Testis (tissue), 3 donors: ENCODE results near the gene NFE2. TPM values are rescaled to one million over a fixed set of nuclear protein-coding genes. Genes with fewer than 3 reads are reported as not detected.

Source experiments
- DNase-seq: peaks from one replicate; pipeline ENCODE4 v3.0.0-alpha.2; 2019
- H3K27ac ChIP-seq, 2 donors: fragments of 200-600 bp; sonication (generic); one replicate each; pipeline ENCODE4 v1.5.1; 2019
- H3K27me3 ChIP-seq: fragments of 200-600 bp; sonication (generic); one replicate; pipeline ENCODE4 v1.5.1; 2019
- H3K36me3 ChIP-seq: fragments of 200-600 bp; sonication (generic); one replicate; pipeline ENCODE4 v1.5.1; 2017; ENCODE audit warnings: low read depth; ENCODE audit errors: missing control alignments
- H3K4me1 ChIP-seq: fragments of 200-600 bp; sonication (generic); one replicate; pipeline ENCODE4 v1.5.1; 2019
- H3K4me3 ChIP-seq, 2 donors: fragments of 200-600 bp; sonication (generic); one replicate each; pipeline ENCODE4 v1.5.1; 2017 to 2019
- H3K9me3 ChIP-seq: fragments of 200-600 bp; sonication (generic); one replicate; pipeline ENCODE4 v1.5.1; 2017
- POLR2A ChIP-seq: fragments of 450-650 bp; IDR thresholded peaks from one replicate; pipeline ENCODE4 v1.6.1; 2017; ENCODE audit warnings: antibody characterized with exemption, mild to moderate bottlenecking, moderate library complexity
- WGBS, 2 donors: methylation state at CpG; one replicate each; pipeline ENCODE4 v1.1.5; 2018; 5-methylcytosine and 5-hydroxymethylcytosine counted together
- intact Hi-C: fragments of 100-400 bp; cut with DNase I; formaldehyde crosslinking; loops from one replicate; pipeline ENCODE4 v1.15.1; 2023; ENCODE audit warnings: low total_unique reads
- polyA plus RNA-seq: library from polyadenylated mRNA; stranded (reverse); fragments of 350-450 nt; fragmentation: Illumina TruSeq; extraction: RNeasy Lipid Tissue Mini Kit (QIAGEN cat#74804); gene quantifications from one replicate; pipeline ENCODE4 v1.2.3, GENCODE V29; 2014; ENCODE audit warnings: low read depth, low replicate concordance; ENCODE audit not compliant: insufficient read depth
- total RNA-seq, 2 donors: library from RNA; depleted of rRNA; stranded (reverse); fragments of >200 nt; gene quantifications; one replicate each; pipeline ENCODE4 v1.2.3, GENCODE V29; 2016
- TF ChIP-seq, protein P1 (sequence below), 3 experiments: fragments of 450-650 bp in 2 of 3; fragments of 200-600 bp in 1 of 3; sonication (generic) in 1 of 3; IDR thresholded peaks; one replicate each; pipeline ENCODE4 v1.5.1; 2016 to 2019; ENCODE audit warnings: antibody characterized with exemption in 3 of 3, mild to moderate bottlenecking in 2 of 3, moderate library complexity in 1 of 3

Gene NFE2
- total and polyA plus RNA-seq, 3 donors from 2014 or later, result 0.94 to 2.6 (median 1.9) TPM

DNA sequence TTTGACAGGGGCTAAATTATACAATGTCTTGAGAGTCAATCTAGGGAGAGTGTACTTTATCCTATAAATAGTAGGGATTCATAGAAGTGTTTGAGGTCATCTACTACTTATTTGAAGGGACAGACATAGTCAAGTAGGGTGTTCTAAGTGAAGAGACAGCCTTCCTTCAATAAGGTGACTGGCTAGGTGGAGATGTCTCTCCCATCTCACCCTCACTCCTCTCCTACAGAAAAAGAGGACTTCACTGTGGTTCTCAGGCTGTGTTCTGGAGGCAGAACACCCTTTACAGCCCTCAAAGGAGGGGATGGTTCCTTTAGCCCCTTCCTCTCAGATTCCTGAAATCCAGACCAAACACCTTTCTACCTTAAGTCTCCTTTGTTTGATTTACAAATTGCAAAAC, 2.8 kb upstream of the NFE2 start:
- no peaks in the 10 kb centered on the region for H3K4me1 ChIP-seq
- H3K4me3 ChIP-seq, result no peak overlapping the region
- no peaks in the 10 kb centered on the region for H3K9me3 ChIP-seq
- H3K36me3 ChIP-seq, result no peaks in the 10 kb centered on the region
- H3K27ac ChIP-seq, result no peak overlapping the region
- H3K27me3 ChIP-seq, result no peaks in the 10 kb centered on the region
- DNase-seq, result no peak
- TF ChIP-seq POLR2A, result no peak
- TF ChIP-seq, protein P1, sequence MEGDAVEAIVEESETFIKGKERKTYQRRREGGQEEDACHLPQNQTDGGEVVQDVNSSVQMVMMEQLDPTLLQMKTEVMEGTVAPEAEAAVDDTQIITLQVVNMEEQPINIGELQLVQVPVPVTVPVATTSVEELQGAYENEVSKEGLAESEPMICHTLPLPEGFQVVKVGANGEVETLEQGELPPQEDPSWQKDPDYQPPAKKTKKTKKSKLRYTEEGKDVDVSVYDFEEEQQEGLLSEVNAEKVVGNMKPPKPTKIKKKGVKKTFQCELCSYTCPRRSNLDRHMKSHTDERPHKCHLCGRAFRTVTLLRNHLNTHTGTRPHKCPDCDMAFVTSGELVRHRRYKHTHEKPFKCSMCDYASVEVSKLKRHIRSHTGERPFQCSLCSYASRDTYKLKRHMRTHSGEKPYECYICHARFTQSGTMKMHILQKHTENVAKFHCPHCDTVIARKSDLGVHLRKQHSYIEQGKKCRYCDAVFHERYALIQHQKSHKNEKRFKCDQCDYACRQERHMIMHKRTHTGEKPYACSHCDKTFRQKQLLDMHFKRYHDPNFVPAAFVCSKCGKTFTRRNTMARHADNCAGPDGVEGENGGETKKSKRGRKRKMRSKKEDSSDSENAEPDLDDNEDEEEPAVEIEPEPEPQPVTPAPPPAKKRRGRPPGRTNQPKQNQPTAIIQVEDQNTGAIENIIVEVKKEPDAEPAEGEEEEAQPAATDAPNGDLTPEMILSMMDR (IDR thresholded peaks at IDR 0.05), result no peak
- intact Hi-C loops, result no loop called here

- no peak for DNase-seq
- TF ChIP-seq, protein P1 (IDR thresholded peaks at IDR 0.05), result no peak
- TF ChIP-seq POLR2A, result no peak
- intact Hi-C loops, result no loop called here
- Histone ChIP-seq H3K27me3 (no peaks in the 10 kb centered on the region), H3K4me3 (no peak overlapping the region), H3K4me1 (no peaks in the 10 kb centered on the region), H3K27ac (no peak overlapping the region), H3K9me3 (no peaks in the 10 kb centered on the region), H3K36me3 (no peaks in the 10 kb centered on the region)
- 82 to 90% methylated on average over 1 of the region's 1 CpG for WGBS, 2 donors
These were observed 723 bp upstream of the NFE2 start for GRCh38 chr12:54301428-54302048.

GRCh38 chr12:54300225-54300731, 537 bp downstream of the NFE2 start:
- DNase-seq, result no peak
- no peaks in the 10 kb centered on the region for H3K27me3 ChIP-seq
- peaks cover under 1% of the 10 kb centered on the region for H3K4me1 ChIP-seq
- no peak overlapping the region for H3K27ac ChIP-seq
- intact Hi-C loops, result no loop called here
- no peaks in the 10 kb centered on the region for H3K9me3 ChIP-seq
- no peak for TF ChIP-seq POLR2A
- TF ChIP-seq, protein P1 (IDR thresholded peaks at IDR 0.05), result no peak
- WGBS, 2 donors, result 51 to 56% methylated on average over 3 of the region's 3 CpGs
- H3K36me3 ChIP-seq, result no peaks in the 10 kb centered on the region
- peak overlapping the region in 1 of 2 donors; percentile 4 for H3K4me3 ChIP-seq

- peaks cover 6% of the 10 kb centered on the region for H3K4me1 ChIP-seq
- no peak for TF ChIP-seq POLR2A
- TF ChIP-seq, protein P1 (IDR thresholded peaks at IDR 0.05), result no peak
- H3K4me3 ChIP-seq, result no peak overlapping the region
- no peaks in the 10 kb centered on the region for H3K27me3 ChIP-seq
- no peak overlapping the region for H3K27ac ChIP-seq
- WGBS, 2 donors, result 75 to 80% methylated on average over 8 of the region's 8 CpGs
- DNase-seq, result no peak
- H3K36me3 ChIP-seq, result no peaks in the 10 kb centered on the region
- H3K9me3 ChIP-seq, result no peaks in the 10 kb centered on the region
- intact Hi-C loops, result no loop called here
These were observed 1.1 kb downstream of the NFE2 start for GRCh38 chr12:54299515-54300224.
